Sigmoid colon (tissue), 7 donors: ENCODE results near the gene C1orf87. TPM values are rescaled to one million over a fixed set of nuclear protein-coding genes. Genes with fewer than 3 reads are reported as not detected.

Experiments
- DNase-seq: peaks from one replicate; pipeline ENCODE4 v3.0.0-alpha.2; 2019
- H3K27ac ChIP-seq, 4 donors: fragments of 200-600 bp; sonication (generic); one replicate each; pipeline ENCODE4 v1.5.1; 2016 to 2019; ENCODE audit warnings: mild to moderate bottlenecking in 1 of 4
- H3K27me3 ChIP-seq, 3 donors: fragments of 200-600 bp; sonication (generic); one replicate each; pipeline ENCODE4 v1.5.1; 2019; ENCODE audit warnings: mild to moderate bottlenecking in 1 of 3
- H3K36me3 ChIP-seq, 4 donors: fragments of 200-600 bp; sonication (generic); one replicate each; pipeline ENCODE4 v1.5.1; 2016 to 2019
- H3K4me1 ChIP-seq, 4 donors: fragments of 200-600 bp; sonication (generic); one replicate each; pipeline ENCODE4 v1.5.1; 2017 to 2019
- H3K4me3 ChIP-seq, 4 donors: fragments of 200-600 bp; sonication (generic); one replicate each; pipeline ENCODE4 v1.5.1; 2017 to 2019; ENCODE audit warnings: mild to moderate bottlenecking in 2 of 4, moderate library complexity in 1 of 4
- H3K9me3 ChIP-seq, 4 donors: fragments of 200-600 bp in 3 of 4; sonication (generic) in 3 of 4; one replicate each; pipeline versions ENCODE4 v1.5.1 to v1.6.1; 2013 to 2019
- CTCF ChIP-seq, 4 experiments: fragments of 450-650 bp in 3 of 4; fragments of 200-600 bp in 1 of 4; IDR thresholded peaks; one replicate each; pipeline ENCODE4 v1.5.1; 2016 to 2019; ENCODE audit warnings: antibody characterized with exemption in 4 of 4, mild to moderate bottlenecking in 3 of 4, moderate library complexity in 2 of 4
- EP300 ChIP-seq, 4 donors: sonication (generic); formaldehyde crosslinking; IDR thresholded peaks; one replicate each; pipeline ENCODE4 v1.6.1; 2017; ENCODE audit warnings: antibody characterized with exemption in 4 of 4
- POLR2A ChIP-seq, 2 donors: fragments of 450-650 bp; IDR thresholded peaks; one replicate each; pipeline ENCODE4 v1.6.1; 2016; ENCODE audit warnings: antibody characterized with exemption in 2 of 2, mild to moderate bottlenecking in 2 of 2, moderate library complexity in 2 of 2
- POLR2AphosphoS5 ChIP-seq, 4 donors: sonication (generic); formaldehyde crosslinking; IDR thresholded peaks; one replicate each; pipeline ENCODE4 v1.6.1; 2017; ENCODE audit warnings: antibody characterized with exemption in 4 of 4
- WGBS, 2 donors: extraction: QIAGEN DNeasy Blood & Tissue Kit; methylation state at CpG; one replicate each; pipeline ENCODE4 v1.1.7; 2013; 5-methylcytosine and 5-hydroxymethylcytosine counted together
- intact Hi-C: fragments of 100-400 bp; cut with DNase I; formaldehyde crosslinking; loops from one replicate; pipeline ENCODE4 v1.15.1; 2023
- polyA plus RNA-seq, 3 donors: library from polyadenylated mRNA; stranded (reverse); fragments of 200-250 nt; gene quantifications; one replicate each; pipeline ENCODE4 v1.2.3, GENCODE V29; 2013
- total RNA-seq, 4 donors: library from RNA; depleted of rRNA; stranded (reverse); fragments of >200 nt; gene quantifications; one replicate each; pipeline ENCODE4 v1.1.0, GENCODE V29; 2016
- donor health status: healthy with polysubstance abuse.
- donor health status: Bipolar disorder and iron deficiency.
- donor health status: healthy.

Gene C1orf87
- total and polyA plus RNA-seq, 7 donors, result not detected

GRCh38 chr1:60033066-60033465, 40.5 kb downstream of the C1orf87 start:
- no peak overlapping the region for H3K27ac ChIP-seq
- 95 to 97% methylated on average over 1 of the region's 1 CpG for WGBS, 2 donors
- no peak overlapping the region for H3K4me3 ChIP-seq
- H3K36me3 ChIP-seq, result no peaks in the 10 kb centered on the region
- DNase-seq, result no peak
- TF ChIP-seq CTCF (IDR thresholded peaks at IDR 0.05), result no peak
- TF ChIP-seq POLR2AphosphoS5 (IDR thresholded peaks at IDR 0.05), result no peak
- TF ChIP-seq POLR2A (IDR thresholded peaks at IDR 0.05), result no peak
- no peak for TF ChIP-seq EP300 (IDR thresholded peaks at IDR 0.05)
- no peaks in the 10 kb centered on the region for H3K27me3 ChIP-seq
- H3K4me1 ChIP-seq, result no peaks in the 10 kb centered on the region
- intact Hi-C loops, result no loop called here
- no peaks in the 10 kb centered on the region for H3K9me3 ChIP-seq

GRCh38 chr1:60031146-60031545, 42.4 kb downstream of the C1orf87 start:
- no peak overlapping the region for H3K27ac ChIP-seq
- TF ChIP-seq POLR2A (IDR thresholded peaks at IDR 0.05) (no peak), CTCF (IDR thresholded peaks at IDR 0.05) (no peak), POLR2AphosphoS5 (IDR thresholded peaks at IDR 0.05) (no peak), EP300 (IDR thresholded peaks at IDR 0.05) (no peak)
- 76 to 84% methylated on average over 3 of the region's 3 CpGs for WGBS, 2 donors
- H3K4me1 ChIP-seq, result no peaks in the 10 kb centered on the region
- H3K9me3 ChIP-seq, result no peaks in the 10 kb centered on the region
- no peak for DNase-seq
- no peaks in the 10 kb centered on the region for H3K27me3 ChIP-seq
- no peaks in the 10 kb centered on the region for H3K36me3 ChIP-seq
- H3K4me3 ChIP-seq, result no peak overlapping the region
- intact Hi-C loops, result no loop called here

- Histone ChIP-seq H3K27me3 (no peaks in the 10 kb centered on the region), H3K36me3 (no peaks in the 10 kb centered on the region), H3K27ac (no peak overlapping the region), H3K4me3 (no peak overlapping the region), H3K4me1 (no peaks in the 10 kb centered on the region), H3K9me3 (no peaks in the 10 kb centered on the region)
- no peak for DNase-seq
- TF ChIP-seq POLR2AphosphoS5 (IDR thresholded peaks at IDR 0.05) (no peak), POLR2A (IDR thresholded peaks at IDR 0.05) (no peak), CTCF (IDR thresholded peaks at IDR 0.05) (no peak), EP300 (IDR thresholded peaks at IDR 0.05) (no peak)
- intact Hi-C loops, result no loop called here
Observed at GRCh38 chr1:60025552-60025951, 48.0 kb downstream of the C1orf87 start.

GRCh38 chr1:60017508-60018205, 55.9 kb downstream of the C1orf87 start:
- WGBS, 2 donors, result 80 to 84% methylated on average over 4 of the region's 4 CpGs
- no peaks in the 10 kb centered on the region for H3K4me1 ChIP-seq
- no peak for DNase-seq
- H3K27me3 ChIP-seq, result no peaks in the 10 kb centered on the region
- H3K9me3 ChIP-seq, result no peaks in the 10 kb centered on the region
- intact Hi-C loops, result no loop called here
- no peaks in the 10 kb centered on the region for H3K36me3 ChIP-seq
- TF ChIP-seq POLR2AphosphoS5 (IDR thresholded peaks at IDR 0.05) (no peak), POLR2A (IDR thresholded peaks at IDR 0.05) (no peak), CTCF (IDR thresholded peaks at IDR 0.05) (no peak), EP300 (IDR thresholded peaks at IDR 0.05) (no peak)
- no peak overlapping the region for H3K27ac ChIP-seq
- H3K4me3 ChIP-seq, result no peak overlapping the region

- intact Hi-C loops, result no loop called here
- no peaks in the 10 kb centered on the region for H3K27me3 ChIP-seq
- no peak overlapping the region for H3K27ac ChIP-seq
Observed at GRCh38 chr1:60010690-60011089, 62.9 kb downstream of the C1orf87 start.

More at GRCh38 chr1:60010690-60011089, 62.9 kb downstream of the C1orf87 start:
- H3K4me3 ChIP-seq, result no peak overlapping the region
- no peak for DNase-seq
- WGBS, 2 donors, result 79 to 81% methylated on average over 1 of the region's 1 CpG
- H3K9me3 ChIP-seq, result no peaks in the 10 kb centered on the region
- H3K36me3 ChIP-seq, result no peaks in the 10 kb centered on the region
- no peak for TF ChIP-seq POLR2AphosphoS5 (IDR thresholded peaks at IDR 0.05)
- no peak for TF ChIP-seq EP300 (IDR thresholded peaks at IDR 0.05)
- no peak for TF ChIP-seq CTCF (IDR thresholded peaks at IDR 0.05)
- TF ChIP-seq POLR2A (IDR thresholded peaks at IDR 0.05), result no peak
- no peaks in the 10 kb centered on the region for H3K4me1 ChIP-seq
